Measurements from ENCODE around the gene ANTXR2.

The ANTXR2 gene

GRCh38 chr4:80099671-80100070 lies 26.6 kb upstream of the ANTXR2 start:
- Mint-ChIP-seq H3K27me3 (peaks cover 6% of the 10 kb centered on the region), H3K27ac (no peak overlapping the region), H3K4me3 (no peak overlapping the region), H3K9me3 (peaks cover 2% of the 10 kb centered on the region), H3K4me1 (peaks cover 5% of the 10 kb centered on the region), H3K36me3 (no peaks in the 10 kb centered on the region)
- DNase-seq (ENCODE audit: low spot score in 2 of 2) (no peak), ATAC-seq (ENCODE audit: low read depth) (no peak)

- Mint-ChIP-seq H3K27ac (no peak overlapping the region), H3K4me1 (peaks cover 5% of the 10 kb centered on the region), H3K27me3 (peaks cover 6% of the 10 kb centered on the region), H3K36me3 (no peaks in the 10 kb centered on the region), H3K4me3 (no peak overlapping the region), H3K9me3 (peaks cover 2% of the 10 kb centered on the region)
- DNase-seq (ENCODE audit: low spot score in 2 of 2), result no peak
- ATAC-seq (ENCODE audit: low read depth), result no peak
Observed at GRCh38 chr4:80098635-80099034, 25.6 kb upstream of the ANTXR2 start.

GRCh38 chr4:80097400-80098177 lies 24.6 kb upstream of the ANTXR2 start:
- Mint-ChIP-seq H3K9me3 (peaks cover 2% of the 10 kb centered on the region), H3K4me3 (no peak overlapping the region), H3K27ac (no peak overlapping the region), H3K4me1 (peaks cover 5% of the 10 kb centered on the region), H3K36me3 (no peaks in the 10 kb centered on the region), H3K27me3 (peaks cover 6% of the 10 kb centered on the region)
- ATAC-seq (ENCODE audit: low read depth) (no peak), DNase-seq (ENCODE audit: low spot score in 2 of 2) (no peak)

- peaks cover 5% of the 10 kb centered on the region for H3K4me1 Mint-ChIP-seq
- H3K27ac Mint-ChIP-seq, result no peak overlapping the region
- H3K36me3 Mint-ChIP-seq, result no peaks in the 10 kb centered on the region
- ATAC-seq (ENCODE audit: low read depth) (no peak), DNase-seq (ENCODE audit: low spot score in 2 of 2) (no peak)
- peaks cover 2% of the 10 kb centered on the region for H3K9me3 Mint-ChIP-seq
- no peak overlapping the region for H3K4me3 Mint-ChIP-seq
- H3K27me3 Mint-ChIP-seq, result peaks cover 7% of the 10 kb centered on the region
Observed at GRCh38 chr4:80096175-80096850, 23.3 kb upstream of the ANTXR2 start.

- peaks cover 7% of the 10 kb centered on the region for H3K27me3 Mint-ChIP-seq
- no peak overlapping the region for H3K4me3 Mint-ChIP-seq
- ATAC-seq (ENCODE audit: low read depth), result no peak
- peaks cover 5% of the 10 kb centered on the region for H3K4me1 Mint-ChIP-seq
- no peaks in the 10 kb centered on the region for H3K36me3 Mint-ChIP-seq
- peaks cover 2% of the 10 kb centered on the region for H3K9me3 Mint-ChIP-seq
- no peak for DNase-seq (ENCODE audit: low spot score in 2 of 2)
- H3K27ac Mint-ChIP-seq, result no peak overlapping the region
Observed at GRCh38 chr4:80094191-80094590, 21.2 kb upstream of the ANTXR2 start.

- Mint-ChIP-seq H3K9me3 (peaks cover 2% of the 10 kb centered on the region), H3K4me3 (no peak overlapping the region), H3K36me3 (no peaks in the 10 kb centered on the region), H3K4me1 (peaks cover 4% of the 10 kb centered on the region), H3K27ac (no peak overlapping the region), H3K27me3 (peaks cover 7% of the 10 kb centered on the region)
- DNase-seq (ENCODE audit: low spot score in 2 of 2), result no peak
- no peak for ATAC-seq (ENCODE audit: low read depth)
Observed at GRCh38 chr4:80093563-80093962, 20.5 kb upstream of the ANTXR2 start.

GRCh38 chr4:80092847-80093246 lies 19.8 kb upstream of the ANTXR2 start:
- Mint-ChIP-seq H3K4me3 (no peak overlapping the region), H3K27me3 (peaks cover 7% of the 10 kb centered on the region), H3K4me1 (peaks cover 2% of the 10 kb centered on the region), H3K27ac (no peak overlapping the region), H3K36me3 (no peaks in the 10 kb centered on the region), H3K9me3 (no peaks in the 10 kb centered on the region)
- ATAC-seq (ENCODE audit: low read depth) (no peak), DNase-seq (ENCODE audit: low spot score in 2 of 2) (no peak)

- peaks cover 7% of the 10 kb centered on the region for H3K27me3 Mint-ChIP-seq
- peaks cover 2% of the 10 kb centered on the region for H3K4me1 Mint-ChIP-seq
- no peaks in the 10 kb centered on the region for H3K36me3 Mint-ChIP-seq
- no peaks in the 10 kb centered on the region for H3K9me3 Mint-ChIP-seq
- ATAC-seq (ENCODE audit: low read depth) (no peak), DNase-seq (ENCODE audit: low spot score in 2 of 2) (no peak)
- no peak overlapping the region for H3K4me3 Mint-ChIP-seq
- H3K27ac Mint-ChIP-seq, result no peak overlapping the region
Observed at GRCh38 chr4:80092088-80092487, 19.1 kb upstream of the ANTXR2 start.

- Mint-ChIP-seq H3K4me3 (no peak overlapping the region), H3K27me3 (peaks cover 7% of the 10 kb centered on the region), H3K4me1 (peaks cover 2% of the 10 kb centered on the region), H3K36me3 (no peaks in the 10 kb centered on the region), H3K27ac (no peak overlapping the region), H3K9me3 (no peaks in the 10 kb centered on the region)
- ATAC-seq (ENCODE audit: low read depth), result no peak
- no peak for DNase-seq (ENCODE audit: low spot score in 2 of 2)
Observed at GRCh38 chr4:80091688-80092087, 18.7 kb upstream of the ANTXR2 start.

GRCh38 chr4:80091184-80091583 lies 18.2 kb upstream of the ANTXR2 start:
- H3K36me3 Mint-ChIP-seq, result no peaks in the 10 kb centered on the region
- H3K27ac Mint-ChIP-seq, result no peak overlapping the region
- H3K9me3 Mint-ChIP-seq, result no peaks in the 10 kb centered on the region
- DNase-seq (ENCODE audit: low spot score in 2 of 2), result no peak
- no peak for ATAC-seq (ENCODE audit: low read depth)
- peaks cover 7% of the 10 kb centered on the region for H3K27me3 Mint-ChIP-seq
- H3K4me3 Mint-ChIP-seq, result no peak overlapping the region
- no peaks in the 10 kb centered on the region for H3K4me1 Mint-ChIP-seq

GRCh38 chr4:80090090-80090489 lies 17.1 kb upstream of the ANTXR2 start:
- no peak for ATAC-seq (ENCODE audit: low read depth)
- H3K36me3 Mint-ChIP-seq, result no peaks in the 10 kb centered on the region
- no peak for DNase-seq (ENCODE audit: low spot score in 2 of 2)
- no peak overlapping the region for H3K27ac Mint-ChIP-seq
- peaks cover 3% of the 10 kb centered on the region for H3K27me3 Mint-ChIP-seq
- no peaks in the 10 kb centered on the region for H3K9me3 Mint-ChIP-seq
- H3K4me3 Mint-ChIP-seq, result no peak overlapping the region
- no peaks in the 10 kb centered on the region for H3K4me1 Mint-ChIP-seq

GRCh38 chr4:80088471-80088870 lies 15.4 kb upstream of the ANTXR2 start:
- Mint-ChIP-seq H3K36me3 (no peaks in the 10 kb centered on the region), H3K27me3 (peaks cover 1% of the 10 kb centered on the region), H3K9me3 (no peaks in the 10 kb centered on the region), H3K27ac (no peak overlapping the region), H3K4me1 (no peaks in the 10 kb centered on the region), H3K4me3 (no peak overlapping the region)
- no peak for DNase-seq (ENCODE audit: low spot score in 2 of 2)
- ATAC-seq (ENCODE audit: low read depth), result no peak

- H3K27me3 Mint-ChIP-seq, result peaks cover 2% of the 10 kb centered on the region
- ATAC-seq (ENCODE audit: low read depth), result no peak
- DNase-seq (ENCODE audit: low spot score in 2 of 2), result no peak
- no peak overlapping the region for H3K4me3 Mint-ChIP-seq
- no peak overlapping the region for H3K27ac Mint-ChIP-seq
- H3K36me3 Mint-ChIP-seq, result no peaks in the 10 kb centered on the region
- H3K9me3 Mint-ChIP-seq, result no peaks in the 10 kb centered on the region
- peaks cover 2% of the 10 kb centered on the region for H3K4me1 Mint-ChIP-seq
Observed at GRCh38 chr4:80086296-80086695, 13.3 kb upstream of the ANTXR2 start.

- H3K9me3 Mint-ChIP-seq, result no peaks in the 10 kb centered on the region
- no peak overlapping the region for H3K4me3 Mint-ChIP-seq
- peaks cover 2% of the 10 kb centered on the region for H3K27me3 Mint-ChIP-seq
- H3K4me1 Mint-ChIP-seq, result peaks cover 2% of the 10 kb centered on the region
- H3K36me3 Mint-ChIP-seq, result no peaks in the 10 kb centered on the region
- DNase-seq (ENCODE audit: low spot score in 2 of 2), result no peak
- ATAC-seq (ENCODE audit: low read depth), result no peak
- H3K27ac Mint-ChIP-seq, result no peak overlapping the region
Observed at GRCh38 chr4:80085081-80085480, 12.1 kb upstream of the ANTXR2 start.

- ATAC-seq (ENCODE audit: low read depth) (no peak), DNase-seq (ENCODE audit: low spot score in 2 of 2) (no peak)
- Mint-ChIP-seq H3K9me3 (no peaks in the 10 kb centered on the region), H3K27me3 (peaks cover 6% of the 10 kb centered on the region), H3K4me3 (no peak overlapping the region), H3K27ac (no peak overlapping the region), H3K4me1 (peaks cover 2% of the 10 kb centered on the region), H3K36me3 (no peaks in the 10 kb centered on the region)
Observed at GRCh38 chr4:80082693-80083092, 9.7 kb upstream of the ANTXR2 start.
